DOHH2 (cell line): ENCODE measurements around the gene ZP3.

Experiments
- H3F3A ChIP-seq: fragments of 200-600 bp; sonication (generic), shearing (Covaris generic); 2 replicates; pipeline ENCODE4 v1.6.0; 2016; ENCODE audit warnings: antibody characterized with exemption, mild to moderate bottlenecking; ENCODE audit not compliant: control insufficient read depth, insufficient read depth
- H3K27ac ChIP-seq: fragments of 200-600 bp; sonication (generic); 2 replicates; pipeline ENCODE4 v1.5.1; 2014; ENCODE audit warnings: low read depth, mild to moderate bottlenecking, low read length, moderate library complexity
- H3K27me3 ChIP-seq: fragments of 200-600 bp; sonication (generic); 2 replicates; pipeline ENCODE4 v1.6.1; 2014; ENCODE audit warnings: mild to moderate bottlenecking, low read length, mixed read lengths; ENCODE audit not compliant: control insufficient read depth
- H3K36me3 ChIP-seq: fragments of 200-600 bp; sonication (generic); 2 replicates; pipeline ENCODE4 v1.6.1; 2014; ENCODE audit warnings: mild to moderate bottlenecking, low read length, moderate library complexity, mixed read lengths; ENCODE audit not compliant: control insufficient read depth
- H3K4me1 ChIP-seq: fragments of 200-600 bp; sonication (generic); 2 replicates; pipeline ENCODE4 v1.6.1; 2014; ENCODE audit warnings: mild to moderate bottlenecking, low read length, mixed read lengths; ENCODE audit not compliant: control insufficient read depth
- H3K4me2 ChIP-seq: fragments of 200-600 bp; sonication (generic); 2 replicates; pipeline ENCODE4 v1.6.0; 2014; ENCODE audit warnings: mild to moderate bottlenecking, low read length, moderate library complexity
- H3K4me3 ChIP-seq: fragments of 200-600 bp; sonication (generic); 2 replicates; pipeline ENCODE4 v1.5.1; 2014; ENCODE audit warnings: mild to moderate bottlenecking, low read length, mixed read lengths
- H3K79me2 ChIP-seq: fragments of 200-600 bp; sonication (generic); 2 replicates; pipeline ENCODE4 v1.6.1; 2014; ENCODE audit warnings: mild to moderate bottlenecking, low read length, mixed read lengths; ENCODE audit not compliant: control insufficient read depth
- H3K9me2 ChIP-seq: fragments of 200-600 bp; sonication (generic); replicated peaks from 2 replicates; pipeline ENCODE4 v1.6.1; 2014; ENCODE audit warnings: mild to moderate bottlenecking, low read length, mixed read lengths; ENCODE audit not compliant: control insufficient read depth
- H3K9me3 ChIP-seq: fragments of 200-600 bp; sonication (generic); 2 replicates; pipeline ENCODE4 v1.6.1; 2014; ENCODE audit warnings: antibody characterized with exemption, low read length, mixed read lengths; ENCODE audit not compliant: control insufficient read depth, insufficient read depth
- H4K20me1 ChIP-seq: fragments of 200-600 bp; sonication (generic); 2 replicates; pipeline ENCODE4 v1.6.0; 2014; ENCODE audit warnings: low read depth, mild to moderate bottlenecking, antibody characterized with exemption, low read length, moderate library complexity; ENCODE audit not compliant: control insufficient read depth, insufficient read depth
- CTCF ChIP-seq: fragments of 200-600 bp; sonication (generic); IDR thresholded peaks from one replicate; pipeline ENCODE4 v1.5.1; 2014; ENCODE audit warnings: antibody characterized with exemption, mild to moderate bottlenecking, low read depth, low read length; ENCODE audit not compliant: poor library complexity, severe bottlenecking
- EZH2phosphoT487 ChIP-seq: fragments of 200-600 bp; sonication (generic); IDR thresholded peaks from 2 replicates; pipeline ENCODE4 v1.6.1; 2017; ENCODE audit warnings: borderline replicate concordance, mild to moderate bottlenecking, antibody characterized with exemption, low read length, moderate library complexity, mixed read lengths

The ZP3 gene

GRCh38 chr7:76403780-76404494 is 20.8 kb upstream of the ZP3 start:
- H4K20me1 ChIP-seq, result no peaks in the 10 kb centered on the region
- H3K79me2 ChIP-seq, result no peaks in the 10 kb centered on the region
- H3F3A ChIP-seq, result no peaks in the 10 kb centered on the region
- no peak for TF ChIP-seq EZH2phosphoT487
- TF ChIP-seq CTCF, result no peak
- H3K27me3 ChIP-seq, result peaks cover 18% of the 10 kb centered on the region
- no peak overlapping the region for H3K4me3 ChIP-seq
- H3K9me2 ChIP-seq, result no peaks in the 10 kb centered on the region
- H3K9me3 ChIP-seq, result no peaks in the 10 kb centered on the region
- peaks cover 8% of the 10 kb centered on the region for H3K4me1 ChIP-seq
- no peak overlapping the region for H3K4me2 ChIP-seq
- no peak overlapping the region for H3K27ac ChIP-seq
- H3K36me3 ChIP-seq, result no peaks in the 10 kb centered on the region

DNA sequence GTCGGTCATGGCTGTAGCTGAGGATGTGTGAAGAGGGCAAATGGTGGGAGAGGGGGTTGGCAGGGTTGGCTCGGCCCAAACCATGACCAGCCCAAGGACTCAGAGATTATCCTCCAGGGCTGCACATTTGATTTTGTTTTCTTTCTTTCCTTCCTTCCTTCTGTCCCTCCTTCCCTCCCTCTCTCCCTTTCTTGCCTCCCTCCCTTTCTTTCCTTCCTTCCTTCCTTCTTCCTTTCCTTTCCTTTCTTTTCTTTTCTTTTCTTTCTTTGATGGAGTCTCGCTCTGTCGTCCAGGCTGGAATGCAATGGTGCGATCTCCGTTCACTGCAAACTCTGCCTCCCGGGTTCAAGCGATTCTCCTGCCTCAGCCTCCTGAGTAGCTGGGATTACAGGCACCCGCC is 19.0 kb upstream of the ZP3 start:
- peaks cover 23% of the 10 kb centered on the region for H3K27me3 ChIP-seq
- peaks cover 8% of the 10 kb centered on the region for H3K4me1 ChIP-seq
- H3K9me2 ChIP-seq, result no peaks in the 10 kb centered on the region
- no peaks in the 10 kb centered on the region for H3K79me2 ChIP-seq
- H3F3A ChIP-seq, result no peaks in the 10 kb centered on the region
- H3K27ac ChIP-seq, result no peak overlapping the region
- no peaks in the 10 kb centered on the region for H3K9me3 ChIP-seq
- TF ChIP-seq EZH2phosphoT487 (no peak), CTCF (no peak)
- H3K4me2 ChIP-seq, result no peak overlapping the region
- no peaks in the 10 kb centered on the region for H3K36me3 ChIP-seq
- no peaks in the 10 kb centered on the region for H4K20me1 ChIP-seq
- no peak overlapping the region for H3K4me3 ChIP-seq

DNA sequence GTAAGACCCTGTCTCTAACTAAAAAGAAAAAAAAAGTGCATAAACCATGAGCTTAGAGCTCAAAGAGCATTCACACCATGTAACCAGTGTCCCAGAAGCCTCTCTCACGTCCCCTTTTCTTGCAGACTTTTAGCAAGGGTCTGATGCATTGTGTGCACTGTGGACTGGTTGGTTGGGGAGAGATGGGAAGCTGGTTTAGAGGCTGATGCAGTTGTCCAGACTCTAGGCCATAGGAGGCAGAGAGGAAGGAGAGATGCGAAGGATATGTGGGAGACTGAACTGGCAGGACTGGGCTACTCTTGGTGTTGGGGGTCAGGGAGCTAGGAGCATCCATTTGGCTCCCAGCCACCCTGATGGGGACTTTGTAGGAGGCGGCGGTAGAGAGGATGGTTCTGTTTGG is 17.0 kb upstream of the ZP3 start:
- Histone ChIP-seq H3F3A (no peaks in the 10 kb centered on the region), H4K20me1 (no peaks in the 10 kb centered on the region), H3K36me3 (no peaks in the 10 kb centered on the region), H3K4me1 (peaks cover 8% of the 10 kb centered on the region), H3K27me3 (peaks cover 31% of the 10 kb centered on the region), H3K27ac (no peak overlapping the region), H3K4me2 (no peak overlapping the region), H3K9me2 (no peaks in the 10 kb centered on the region), H3K79me2 (no peaks in the 10 kb centered on the region), H3K4me3 (no peak overlapping the region), H3K9me3 (no peaks in the 10 kb centered on the region)
- no peak for TF ChIP-seq EZH2phosphoT487
- no peak for TF ChIP-seq CTCF
